Measurements from ENCODE around the gene GAPDH. TPM values are rescaled to one million over a fixed set of nuclear protein-coding genes. Genes with fewer than 3 reads are reported as not detected.

The GAPDH gene
- total RNA-seq, 1 donor from 2014 or later: 1,775 TPM

- Mint-ChIP-seq H3K9me3 (ENCODE audit: unreplicated experiment) (no peaks in the 10 kb centered on the region), H3K4me3 (ENCODE audit: unreplicated experiment) (no peak overlapping the region), H3K27me3 (ENCODE audit: unreplicated experiment) (no peaks in the 10 kb centered on the region), H3K4me1 (ENCODE audit: unreplicated experiment) (peaks cover 6% of the 10 kb centered on the region), H3K36me3 (ENCODE audit: unreplicated experiment) (peaks cover 17% of the 10 kb centered on the region), H3K27ac (ENCODE audit: unreplicated experiment) (peak overlapping the region; percentile 87)
- no peak for TF ChIP-seq CTCF (IDR thresholded peaks at IDR 0.05)
- no peak for DNase-seq (ENCODE audit: extremely low spot score, unreplicated experiment)
Observed at GRCh38 chr12:6507102-6507998, 27.0 kb upstream of the GAPDH start.

DNA sequence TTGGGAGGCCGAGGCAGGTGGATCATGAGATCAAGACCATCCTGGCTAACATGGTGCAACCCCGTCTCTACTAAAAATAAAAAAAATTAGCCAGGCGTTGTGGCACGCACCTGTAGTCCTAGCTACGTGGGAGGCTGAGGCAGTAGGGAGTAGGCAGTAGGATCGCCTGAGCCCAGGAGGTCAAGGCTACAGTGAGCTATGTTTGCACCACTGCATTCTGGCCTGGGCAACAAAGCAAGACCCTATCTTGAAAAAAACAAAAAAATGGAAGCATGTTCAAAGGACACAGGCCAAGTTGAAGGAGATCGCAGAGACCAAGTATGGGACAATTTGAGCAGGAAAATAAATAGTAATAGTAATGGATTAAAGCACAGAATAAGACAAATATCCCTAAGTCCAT is 26.2 kb upstream of the GAPDH start:
- TF ChIP-seq CTCF (IDR thresholded peaks at IDR 0.05): no peak
- H3K27ac Mint-ChIP-seq (ENCODE audit: unreplicated experiment): peak overlapping the region; percentile 87
- H3K4me1 Mint-ChIP-seq (ENCODE audit: unreplicated experiment): peaks cover 6% of the 10 kb centered on the region
- no peaks in the 10 kb centered on the region for H3K9me3 Mint-ChIP-seq (ENCODE audit: unreplicated experiment)
- H3K27me3 Mint-ChIP-seq (ENCODE audit: unreplicated experiment): no peaks in the 10 kb centered on the region
- peaks cover 23% of the 10 kb centered on the region for H3K36me3 Mint-ChIP-seq (ENCODE audit: unreplicated experiment)
- H3K4me3 Mint-ChIP-seq (ENCODE audit: unreplicated experiment): no peak overlapping the region
- DNase-seq (ENCODE audit: extremely low spot score, unreplicated experiment): no peak

DNA sequence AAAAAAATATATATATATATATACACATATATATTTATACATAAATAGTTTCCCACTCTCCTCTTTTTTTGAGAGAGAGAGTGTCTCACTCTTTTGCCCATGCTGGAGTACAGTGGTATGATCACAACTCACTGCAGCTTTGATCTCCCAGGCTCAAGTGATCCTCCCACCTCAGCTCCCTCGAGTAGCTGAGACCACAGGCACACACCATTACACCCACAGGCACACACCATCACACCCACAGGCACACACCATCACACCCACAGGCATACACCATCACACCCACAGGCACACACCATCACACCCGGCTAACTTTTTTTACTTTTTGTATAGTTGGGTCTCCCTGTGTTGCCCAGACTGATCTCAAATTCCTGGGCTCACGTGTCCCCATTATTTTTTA is 14.1 kb upstream of the GAPDH start:
- TF ChIP-seq CTCF (IDR thresholded peaks at IDR 0.05): no peak
- Mint-ChIP-seq H3K27me3 (ENCODE audit: unreplicated experiment) (no peaks in the 10 kb centered on the region), H3K9me3 (ENCODE audit: unreplicated experiment) (no peaks in the 10 kb centered on the region), H3K36me3 (ENCODE audit: unreplicated experiment) (peaks cover 61% of the 10 kb centered on the region), H3K27ac (ENCODE audit: unreplicated experiment) (no peak overlapping the region), H3K4me3 (ENCODE audit: unreplicated experiment) (no peak overlapping the region), H3K4me1 (ENCODE audit: unreplicated experiment) (no peaks in the 10 kb centered on the region)
- no peak for DNase-seq (ENCODE audit: extremely low spot score, unreplicated experiment)

- no peaks in the 10 kb centered on the region for H3K4me1 Mint-ChIP-seq (ENCODE audit: unreplicated experiment)
- no peak for TF ChIP-seq CTCF (IDR thresholded peaks at IDR 0.05)
- no peak overlapping the region for H3K4me3 Mint-ChIP-seq (ENCODE audit: unreplicated experiment)
- peaks cover 57% of the 10 kb centered on the region for H3K36me3 Mint-ChIP-seq (ENCODE audit: unreplicated experiment)
- H3K9me3 Mint-ChIP-seq (ENCODE audit: unreplicated experiment): no peaks in the 10 kb centered on the region
- DNase-seq (ENCODE audit: extremely low spot score, unreplicated experiment): no peak
- no peak overlapping the region for H3K27ac Mint-ChIP-seq (ENCODE audit: unreplicated experiment)
- no peaks in the 10 kb centered on the region for H3K27me3 Mint-ChIP-seq (ENCODE audit: unreplicated experiment)
Observed at GRCh38 chr12:6522193-6522592, 12.1 kb upstream of the GAPDH start.

- no peak for TF ChIP-seq CTCF (IDR thresholded peaks at IDR 0.05)
- Mint-ChIP-seq H3K4me3 (ENCODE audit: unreplicated experiment) (no peak overlapping the region), H3K27me3 (ENCODE audit: unreplicated experiment) (no peaks in the 10 kb centered on the region), H3K9me3 (ENCODE audit: unreplicated experiment) (no peaks in the 10 kb centered on the region), H3K4me1 (ENCODE audit: unreplicated experiment) (no peaks in the 10 kb centered on the region), H3K36me3 (ENCODE audit: unreplicated experiment) (peaks cover 59% of the 10 kb centered on the region), H3K27ac (ENCODE audit: unreplicated experiment) (no peak overlapping the region)
- no peak for DNase-seq (ENCODE audit: extremely low spot score, unreplicated experiment)
Observed at GRCh38 chr12:6523708-6524107, 10.6 kb upstream of the GAPDH start.
